Central memory CD8-positive, alpha-beta T cell (primary cell): ENCODE results near the gene LRRN1.

ENCODE experiments used
- ATAC-seq: fragments of 150-1000 bp; cut with Tn5 transposase; replicated peaks from 2 replicates; pipeline ENCODE4 v1.10.0; 2022; ENCODE audit warnings: mild to moderate bottlenecking, moderate FRiP score, moderate number of reproducible peaks; ENCODE audit not compliant: poor library complexity, severe bottlenecking; ENCODE audit errors: extremely low read depth
- DNase-seq, 2 donors: peaks; one replicate each; pipeline ENCODE4 v3.0.0; 2021; ENCODE audit warnings: low spot score in 2 of 2
- H3K27ac Mint-ChIP-seq: one replicate; pipeline ENCODE4 v1.8.0; 2022; ENCODE audit warnings: low read depth, mild to moderate bottlenecking, moderate library complexity, mixed read lengths
- H3K27me3 Mint-ChIP-seq: one replicate; pipeline ENCODE4 v1.8.0; 2022; ENCODE audit warnings: mixed read lengths
- H3K36me3 Mint-ChIP-seq: one replicate; pipeline ENCODE4 v1.8.0; 2022; ENCODE audit warnings: mild to moderate bottlenecking, moderate library complexity, mixed read lengths; ENCODE audit not compliant: insufficient read depth
- H3K4me1 Mint-ChIP-seq: one replicate; pipeline ENCODE4 v1.8.0; 2022; ENCODE audit warnings: mixed read lengths
- H3K4me3 Mint-ChIP-seq: one replicate; pipeline ENCODE4 v1.8.0; 2022; ENCODE audit warnings: mild to moderate bottlenecking, moderate library complexity, mixed read lengths
- H3K9me3 Mint-ChIP-seq: one replicate; pipeline ENCODE4 v1.8.0; 2022; ENCODE audit warnings: mixed read lengths

The LRRN1 gene

GRCh38 chr3:3799173-3800079, at the start of gene LRRN1:
Gene LRRN1 (plus strand): TSS chr3:3799431. CDS start chr3:3844642, 45,211 bp downstream.
- H3K4me1 Mint-ChIP-seq = no peaks in the 10 kb centered on the region
- H3K27me3 Mint-ChIP-seq = peaks cover 52% of the 10 kb centered on the region
- peak; percentile 10 for ATAC-seq
- H3K27ac Mint-ChIP-seq = no peak within 1 kb of the TSS
- H3K4me3 Mint-ChIP-seq = peak within 1 kb of the TSS; percentile 61
- no peaks in the 10 kb centered on the region for H3K36me3 Mint-ChIP-seq
- DNase-seq = no peak
- peaks cover 6% of the 10 kb centered on the region for H3K9me3 Mint-ChIP-seq

GRCh38 chr3:3753416-3753815, 45.8 kb upstream of the LRRN1 start:
- no peak overlapping the region for H3K27ac Mint-ChIP-seq
- H3K27me3 Mint-ChIP-seq = no peaks in the 10 kb centered on the region
- DNase-seq (no peak), ATAC-seq (no peak)
- H3K9me3 Mint-ChIP-seq = peaks cover 11% of the 10 kb centered on the region
- no peaks in the 10 kb centered on the region for H3K36me3 Mint-ChIP-seq
- no peaks in the 10 kb centered on the region for H3K4me1 Mint-ChIP-seq
- no peak overlapping the region for H3K4me3 Mint-ChIP-seq

DNA sequence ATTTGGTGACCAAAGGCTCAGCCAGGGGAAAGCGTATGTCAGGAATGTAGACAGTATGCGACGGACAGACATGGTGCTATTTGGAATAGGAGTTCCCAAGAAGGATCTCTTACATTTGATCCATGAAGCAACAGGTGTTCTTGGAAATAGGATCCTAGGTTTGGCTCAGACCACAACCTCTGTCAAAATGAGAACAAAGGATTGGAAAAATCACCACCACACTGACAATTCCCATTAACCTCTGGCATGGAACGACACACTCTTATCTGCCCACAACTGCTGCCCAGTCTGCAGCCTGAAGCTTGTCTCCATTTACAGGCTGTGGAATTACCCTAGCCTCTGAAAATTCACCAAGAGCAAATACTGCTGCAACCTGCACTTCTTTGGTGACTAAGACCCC, 33.6 kb upstream of the LRRN1 start:
- Mint-ChIP-seq H3K4me3 (no peak overlapping the region), H3K4me1 (no peaks in the 10 kb centered on the region), H3K9me3 (no peaks in the 10 kb centered on the region), H3K27ac (no peak overlapping the region), H3K27me3 (no peaks in the 10 kb centered on the region), H3K36me3 (no peaks in the 10 kb centered on the region)
- no peak for ATAC-seq
- DNase-seq = no peak

DNA sequence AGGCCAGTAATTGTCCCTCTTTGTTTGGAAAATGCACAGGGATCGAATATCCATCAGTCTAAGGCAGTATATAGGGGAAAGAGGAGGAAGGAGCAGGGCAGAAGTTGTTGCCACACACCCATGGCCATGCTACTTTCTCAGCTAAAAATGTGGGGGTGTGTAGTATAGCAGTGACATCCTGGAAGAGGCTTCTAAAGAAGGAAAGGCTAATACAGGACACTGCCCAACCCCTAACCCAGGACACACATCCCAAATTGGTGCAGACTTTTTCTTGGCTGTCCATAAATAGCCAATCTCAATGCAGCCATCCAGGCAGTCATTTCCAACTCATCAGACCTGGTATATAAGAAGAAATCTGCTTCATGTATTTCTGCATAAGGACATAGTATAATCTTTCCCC, 33.1 kb upstream of the LRRN1 start:
- DNase-seq (no peak), ATAC-seq (no peak)
- no peak overlapping the region for H3K4me3 Mint-ChIP-seq
- H3K36me3 Mint-ChIP-seq = no peaks in the 10 kb centered on the region
- H3K9me3 Mint-ChIP-seq = no peaks in the 10 kb centered on the region
- H3K27ac Mint-ChIP-seq = no peak overlapping the region
- H3K27me3 Mint-ChIP-seq = no peaks in the 10 kb centered on the region
- H3K4me1 Mint-ChIP-seq = no peaks in the 10 kb centered on the region

DNA sequence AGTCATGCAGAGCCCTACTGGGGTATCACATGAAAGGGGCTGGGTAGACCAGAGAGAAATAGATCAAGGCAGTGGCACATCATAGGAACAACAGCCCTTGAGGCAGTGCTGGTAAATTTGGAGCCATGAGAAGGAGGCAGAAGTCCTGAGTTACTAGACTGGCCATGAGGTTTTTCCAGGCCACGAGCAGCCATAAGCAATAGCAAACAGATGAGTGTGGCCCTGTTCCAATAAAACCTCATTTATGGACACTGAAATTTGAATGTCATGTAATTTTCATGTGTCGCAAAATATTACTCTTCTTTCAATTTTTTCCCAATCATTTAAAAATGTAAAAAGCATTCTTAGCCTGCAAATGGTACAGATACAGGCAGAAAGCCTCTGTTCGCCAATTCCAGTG, 28.1 kb upstream of the LRRN1 start:
- DNase-seq (no peak), ATAC-seq (no peak)
- Mint-ChIP-seq H3K4me3 (no peak overlapping the region), H3K27me3 (no peaks in the 10 kb centered on the region), H3K36me3 (no peaks in the 10 kb centered on the region), H3K27ac (no peak overlapping the region), H3K4me1 (no peaks in the 10 kb centered on the region), H3K9me3 (peaks cover 7% of the 10 kb centered on the region)

GRCh38 chr3:3771567-3771966, 27.7 kb upstream of the LRRN1 start:
- no peaks in the 10 kb centered on the region for H3K27me3 Mint-ChIP-seq
- H3K36me3 Mint-ChIP-seq = no peaks in the 10 kb centered on the region
- H3K4me3 Mint-ChIP-seq = no peak overlapping the region
- peaks cover 8% of the 10 kb centered on the region for H3K9me3 Mint-ChIP-seq
- no peaks in the 10 kb centered on the region for H3K4me1 Mint-ChIP-seq
- DNase-seq (no peak), ATAC-seq (no peak)
- no peak overlapping the region for H3K27ac Mint-ChIP-seq

DNA sequence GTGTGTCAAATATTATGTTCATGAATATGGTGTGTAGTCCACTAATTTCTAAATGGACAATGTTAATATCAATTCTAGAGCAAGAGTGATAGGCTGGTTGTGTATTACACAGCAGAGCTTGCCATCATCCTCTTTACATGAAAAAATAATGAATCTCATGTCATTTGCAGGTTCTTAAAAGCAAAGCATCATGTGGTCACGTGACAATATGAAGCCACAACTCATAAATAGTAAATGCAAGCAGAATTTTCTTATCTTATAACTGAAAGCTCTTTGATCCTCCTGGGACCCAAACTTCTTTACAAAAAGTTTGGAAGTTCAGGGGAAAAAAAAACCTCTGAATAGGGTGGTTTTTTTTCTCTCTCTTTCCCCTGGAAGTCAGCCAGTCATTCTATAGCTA, 26.9 kb upstream of the LRRN1 start:
- Mint-ChIP-seq H3K27ac (no peak overlapping the region), H3K36me3 (no peaks in the 10 kb centered on the region), H3K4me1 (no peaks in the 10 kb centered on the region), H3K9me3 (peaks cover 12% of the 10 kb centered on the region), H3K4me3 (no peak overlapping the region), H3K27me3 (no peaks in the 10 kb centered on the region)
- no peak for ATAC-seq
- DNase-seq = no peak

DNA sequence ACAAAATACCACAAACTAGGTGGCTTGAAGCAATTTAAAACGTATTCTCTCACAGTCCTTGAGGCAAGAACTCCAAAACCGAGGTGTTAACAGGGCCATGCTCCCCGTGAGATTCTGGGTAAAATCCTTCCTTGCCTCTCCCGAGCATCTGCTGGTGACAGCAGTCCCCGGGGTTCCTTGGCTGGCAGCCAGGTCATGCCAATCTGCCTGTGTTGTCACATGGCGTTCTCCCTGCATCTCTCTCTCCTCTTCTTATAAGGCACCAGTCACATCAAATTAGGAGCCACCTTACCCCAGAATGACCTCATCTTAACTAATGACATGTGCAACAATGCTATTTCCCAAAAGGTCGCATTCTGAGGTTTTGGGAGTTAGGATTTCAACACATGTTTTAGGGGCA, 26.3 kb upstream of the LRRN1 start:
- no peaks in the 10 kb centered on the region for H3K4me1 Mint-ChIP-seq
- no peaks in the 10 kb centered on the region for H3K36me3 Mint-ChIP-seq
- DNase-seq (no peak), ATAC-seq (no peak)
- no peak overlapping the region for H3K27ac Mint-ChIP-seq
- H3K9me3 Mint-ChIP-seq = peaks cover 12% of the 10 kb centered on the region
- H3K4me3 Mint-ChIP-seq = no peak overlapping the region
- no peaks in the 10 kb centered on the region for H3K27me3 Mint-ChIP-seq

DNA sequence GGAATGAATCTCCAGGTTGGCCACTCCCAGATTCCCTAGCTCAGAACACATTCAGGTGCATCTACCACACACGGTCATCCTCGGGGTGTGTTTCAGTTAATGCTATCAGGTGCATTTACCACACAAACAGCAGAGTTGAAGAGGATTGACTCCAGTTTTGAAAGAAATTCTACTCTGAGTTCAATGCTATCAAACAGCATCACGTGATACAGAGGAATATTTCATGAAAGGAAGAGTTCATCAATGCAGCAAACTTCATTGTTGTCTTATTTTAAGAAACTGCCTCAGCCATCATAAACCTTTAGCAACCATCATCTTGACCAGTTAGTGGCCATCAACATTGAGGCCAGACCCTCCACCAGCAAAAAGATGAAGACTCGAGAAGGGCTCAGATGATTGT, 22.6 kb upstream of the LRRN1 start:
- ATAC-seq = no peak
- Mint-ChIP-seq H3K4me3 (no peak overlapping the region), H3K4me1 (no peaks in the 10 kb centered on the region), H3K27me3 (no peaks in the 10 kb centered on the region), H3K36me3 (no peaks in the 10 kb centered on the region), H3K9me3 (peaks cover 12% of the 10 kb centered on the region), H3K27ac (no peak overlapping the region)
- no peak for DNase-seq

DNA sequence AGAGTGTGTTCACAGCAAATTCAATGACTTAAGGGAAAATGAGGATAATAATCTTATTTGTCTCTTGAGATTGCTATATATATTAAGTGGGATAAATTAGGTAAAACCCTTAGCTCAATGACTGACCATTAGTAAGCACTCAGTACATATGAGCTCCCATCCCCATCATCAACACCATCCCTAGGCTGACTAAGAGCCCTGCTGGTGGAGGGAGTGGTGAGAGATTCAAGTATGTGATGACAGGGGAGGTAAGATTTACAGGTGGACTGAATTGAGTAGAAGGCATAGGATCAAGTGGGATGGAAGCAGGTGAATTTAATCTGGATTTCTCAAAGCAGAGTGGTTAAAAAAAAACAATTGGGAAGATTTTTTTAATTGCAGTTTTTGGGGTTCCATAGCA, 21.0 kb upstream of the LRRN1 start:
- Mint-ChIP-seq H3K27me3 (no peaks in the 10 kb centered on the region), H3K9me3 (peaks cover 12% of the 10 kb centered on the region)

DNA sequence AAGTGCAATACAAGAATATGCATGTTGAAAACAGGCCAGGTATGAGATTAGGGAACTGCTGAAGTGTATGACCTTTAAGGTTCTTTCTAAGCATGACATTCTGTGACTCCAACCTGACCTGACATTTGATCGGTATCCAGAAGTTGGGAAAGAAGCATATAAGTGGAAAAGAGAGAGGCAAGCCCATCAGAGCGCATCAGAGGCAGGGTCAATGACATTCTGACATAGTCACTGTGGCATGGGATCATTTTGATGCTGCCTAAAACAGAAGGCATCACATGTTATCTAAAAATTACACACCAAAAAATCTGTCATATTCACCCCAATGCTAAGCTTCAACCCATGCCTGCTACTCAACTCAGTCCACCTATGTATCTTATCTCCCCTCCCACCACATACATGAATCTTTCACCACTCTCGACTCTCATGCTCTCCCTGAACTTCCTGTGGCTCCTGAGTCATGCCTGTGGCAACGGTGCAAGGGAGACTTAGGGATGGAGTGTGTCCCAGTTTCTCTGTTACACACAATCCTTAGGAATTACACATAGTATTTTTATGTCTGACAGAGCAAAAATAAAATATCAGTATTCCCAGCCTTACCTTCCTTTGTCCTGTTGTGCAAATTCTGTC, 20.5 kb upstream of the LRRN1 start:
- ATAC-seq (no peak), DNase-seq (no peak)
- Mint-ChIP-seq H3K36me3 (no peaks in the 10 kb centered on the region), H3K4me3 (no peak overlapping the region), H3K4me1 (no peaks in the 10 kb centered on the region), H3K27ac (no peak overlapping the region), H3K27me3 (no peaks in the 10 kb centered on the region), H3K9me3 (peaks cover 12% of the 10 kb centered on the region)

More for the DNA sequence above, 21.0 kb upstream of the LRRN1 start:
- no peak for ATAC-seq
- H3K27ac Mint-ChIP-seq = no peak overlapping the region
- H3K4me1 Mint-ChIP-seq = no peaks in the 10 kb centered on the region
- DNase-seq = no peak
- H3K4me3 Mint-ChIP-seq = no peak overlapping the region
- H3K36me3 Mint-ChIP-seq = no peaks in the 10 kb centered on the region

DNA sequence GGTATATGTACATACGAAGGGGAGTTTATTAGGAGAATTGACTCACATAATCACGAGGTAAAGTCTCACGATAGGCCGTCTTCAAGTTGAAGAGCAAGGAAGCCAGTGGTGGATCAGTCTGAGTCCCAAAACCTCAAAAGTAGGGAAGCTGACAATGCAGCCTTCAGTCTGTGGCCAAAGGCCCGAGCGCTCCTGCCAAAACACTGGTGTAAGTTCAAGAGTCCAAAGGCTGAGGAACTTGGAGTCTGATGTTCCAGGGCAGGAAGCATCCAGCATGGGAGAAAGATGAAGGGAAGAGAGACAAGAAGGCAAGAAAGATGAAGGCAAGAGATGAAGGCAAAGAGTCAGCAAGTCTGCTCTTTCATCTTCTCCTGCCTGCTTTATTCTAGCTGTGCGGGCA, 16.8 kb upstream of the LRRN1 start:
- no peaks in the 10 kb centered on the region for H3K36me3 Mint-ChIP-seq
- H3K9me3 Mint-ChIP-seq = no peaks in the 10 kb centered on the region
- no peak overlapping the region for H3K4me3 Mint-ChIP-seq
- no peaks in the 10 kb centered on the region for H3K27me3 Mint-ChIP-seq
- H3K27ac Mint-ChIP-seq = no peak overlapping the region
- DNase-seq = no peak
- H3K4me1 Mint-ChIP-seq = no peaks in the 10 kb centered on the region
- ATAC-seq = no peak

GRCh38 chr3:3783210-3783609, 16.0 kb upstream of the LRRN1 start:
- no peaks in the 10 kb centered on the region for H3K27me3 Mint-ChIP-seq
- DNase-seq = no peak
- no peak for ATAC-seq
- no peak overlapping the region for H3K27ac Mint-ChIP-seq
- no peaks in the 10 kb centered on the region for H3K9me3 Mint-ChIP-seq
- H3K36me3 Mint-ChIP-seq = no peaks in the 10 kb centered on the region
- no peak overlapping the region for H3K4me3 Mint-ChIP-seq
- no peaks in the 10 kb centered on the region for H3K4me1 Mint-ChIP-seq
